ENCODE measurements around the gene ARVCF. TPM values are rescaled to one million over a fixed set of nuclear protein-coding genes. Genes with fewer than 3 reads are reported as not detected.

Gene ARVCF
- polyA plus RNA-seq, 3 donors = 17.3 to 30.7 (median 26.0) TPM

DNA sequence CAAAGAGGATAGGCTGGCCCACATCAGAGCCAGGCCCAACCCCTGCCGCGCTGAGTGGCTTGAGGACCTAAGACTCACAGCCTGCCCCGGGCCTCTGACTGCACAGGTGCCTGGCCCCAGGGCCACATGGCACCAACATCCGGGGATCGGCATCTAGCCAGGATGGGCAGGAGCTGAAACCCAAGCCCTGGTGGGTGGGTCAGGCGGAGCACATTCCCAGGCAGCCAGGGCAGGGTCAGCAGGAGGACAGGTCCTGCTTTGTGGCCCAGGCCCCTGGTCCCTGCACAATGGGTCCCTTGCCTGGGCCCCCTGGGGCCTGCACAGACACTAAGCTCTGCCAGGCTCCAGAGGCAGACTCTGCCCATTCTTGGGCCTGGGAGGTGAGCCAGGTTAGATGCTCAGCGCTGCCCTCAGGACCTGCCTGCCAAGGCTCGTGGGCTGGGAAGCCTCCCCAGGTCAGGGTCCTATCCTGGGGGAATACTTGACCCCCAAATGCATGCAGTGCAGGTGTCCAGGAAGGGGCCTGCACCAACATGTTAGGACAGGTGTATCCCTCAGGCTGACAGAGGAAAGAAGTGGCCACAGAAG, 33.5 kb downstream of the ARVCF start:
- no peak for DNase-seq (ENCODE audit: extremely low read depth in 1 of 11, low read depth in 9 of 11, low spot score in 4 of 11)

DNA sequence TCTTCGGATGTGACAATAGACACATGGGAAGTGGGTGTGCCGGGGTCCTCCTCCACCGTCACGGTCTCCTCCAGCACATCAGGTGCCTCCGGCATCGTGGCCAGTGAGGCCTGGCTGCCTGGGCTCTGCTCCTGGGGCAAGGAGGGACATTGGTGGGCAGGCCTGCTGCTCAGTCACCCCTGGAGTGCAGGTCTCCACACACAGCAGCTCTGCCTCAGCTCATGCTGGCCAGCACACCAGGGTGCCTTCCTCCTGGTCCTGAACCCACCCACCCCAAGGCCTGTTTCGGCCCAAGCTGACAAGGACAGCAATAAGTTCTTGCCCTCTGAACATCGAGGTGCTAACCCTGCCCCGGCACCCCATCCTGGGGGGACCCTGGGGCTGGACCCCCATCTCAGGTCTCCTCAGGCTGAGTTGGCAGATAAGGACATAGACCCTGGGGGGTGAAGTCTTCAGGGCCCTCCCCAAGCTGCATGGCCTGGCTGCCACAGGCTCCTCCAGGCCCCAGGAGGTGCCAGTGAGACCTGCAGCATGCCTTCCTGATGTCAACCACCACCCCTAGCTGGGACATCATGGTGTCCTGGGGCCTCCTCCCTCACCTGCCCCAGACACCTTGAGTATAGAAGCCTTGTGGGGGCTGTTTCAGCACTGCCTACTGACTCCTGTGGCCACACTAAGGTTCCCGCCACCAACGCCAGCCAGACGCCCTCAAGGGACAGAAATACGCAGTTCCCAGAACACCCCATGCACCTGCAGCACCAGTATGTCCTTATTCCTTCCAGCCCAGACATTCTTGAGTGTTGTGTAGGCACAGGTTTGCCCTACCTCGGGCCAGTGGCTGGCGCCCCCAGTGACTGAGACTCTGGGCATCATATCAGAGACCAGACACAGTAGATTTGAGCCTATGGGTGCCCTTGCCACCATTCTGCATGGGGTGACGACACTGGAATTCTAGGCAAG, 34.4 kb downstream of the ARVCF start:
- DNase-seq (ENCODE audit: extremely low read depth in 1 of 11, low read depth in 9 of 11, low spot score in 4 of 11) = no peak

DNA sequence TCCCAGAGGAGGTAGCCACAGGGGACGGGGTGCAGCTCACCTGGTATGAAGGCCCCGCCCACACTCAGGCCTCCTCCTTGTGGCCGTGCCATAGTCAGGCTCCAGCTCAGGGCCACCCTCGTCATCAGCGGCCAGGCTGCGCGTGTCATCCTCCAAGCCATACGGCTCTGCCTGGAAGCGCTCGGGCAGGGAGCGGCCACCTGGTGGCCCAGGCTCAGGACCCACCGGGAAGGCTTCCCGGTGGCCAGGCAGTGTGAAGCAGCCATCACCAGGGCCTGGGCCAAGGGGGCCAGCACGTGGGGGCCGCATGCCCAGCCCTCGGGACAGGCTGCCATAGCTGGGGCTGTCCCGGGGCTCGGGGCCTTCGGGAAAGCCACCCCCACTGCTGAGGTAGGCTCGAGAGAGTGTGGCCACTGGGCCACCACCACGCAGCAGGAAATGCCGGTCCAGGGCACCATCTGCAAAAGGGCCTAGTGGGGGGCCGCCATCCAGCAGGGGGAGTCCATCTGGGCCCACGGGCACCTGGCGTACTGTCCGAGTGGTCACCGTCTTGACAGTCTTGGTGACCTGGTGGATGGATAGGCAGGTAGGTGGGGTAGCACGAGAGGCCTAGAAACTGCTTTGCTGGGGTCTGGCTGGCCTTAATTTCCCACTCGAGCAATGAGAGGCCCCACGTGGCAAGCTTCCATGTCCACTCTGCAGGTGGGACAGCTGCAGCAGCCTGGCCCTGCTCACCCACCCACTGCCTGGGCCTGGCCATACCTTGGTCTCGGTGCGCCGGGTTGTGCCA, 35.3 kb downstream of the ARVCF start:
- DNase-seq (ENCODE audit: extremely low read depth in 1 of 11, low read depth in 9 of 11, low spot score in 4 of 11) = no peak

DNA sequence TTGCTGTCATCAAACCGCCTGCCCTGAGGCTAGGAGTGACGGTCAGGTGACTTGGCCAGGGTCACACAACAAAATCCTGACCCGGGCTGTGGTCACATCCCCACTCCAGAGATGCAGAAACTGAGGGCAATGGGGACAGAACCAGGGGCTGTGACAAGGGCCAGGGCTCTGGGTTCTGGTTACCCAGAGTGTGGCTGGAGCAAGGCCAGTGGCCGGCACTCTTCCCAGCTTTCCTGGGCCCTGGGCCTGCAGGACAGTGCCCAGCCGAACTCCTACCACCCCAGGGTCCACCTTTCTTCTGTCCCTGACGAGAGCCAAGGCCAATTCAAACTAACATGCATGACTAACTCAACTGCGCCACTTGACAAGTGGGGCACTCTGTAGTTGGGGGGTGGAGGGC, 35.9 kb downstream of the ARVCF start:
- no peak for DNase-seq (ENCODE audit: extremely low read depth in 1 of 11, low read depth in 9 of 11, low spot score in 4 of 11)

DNA sequence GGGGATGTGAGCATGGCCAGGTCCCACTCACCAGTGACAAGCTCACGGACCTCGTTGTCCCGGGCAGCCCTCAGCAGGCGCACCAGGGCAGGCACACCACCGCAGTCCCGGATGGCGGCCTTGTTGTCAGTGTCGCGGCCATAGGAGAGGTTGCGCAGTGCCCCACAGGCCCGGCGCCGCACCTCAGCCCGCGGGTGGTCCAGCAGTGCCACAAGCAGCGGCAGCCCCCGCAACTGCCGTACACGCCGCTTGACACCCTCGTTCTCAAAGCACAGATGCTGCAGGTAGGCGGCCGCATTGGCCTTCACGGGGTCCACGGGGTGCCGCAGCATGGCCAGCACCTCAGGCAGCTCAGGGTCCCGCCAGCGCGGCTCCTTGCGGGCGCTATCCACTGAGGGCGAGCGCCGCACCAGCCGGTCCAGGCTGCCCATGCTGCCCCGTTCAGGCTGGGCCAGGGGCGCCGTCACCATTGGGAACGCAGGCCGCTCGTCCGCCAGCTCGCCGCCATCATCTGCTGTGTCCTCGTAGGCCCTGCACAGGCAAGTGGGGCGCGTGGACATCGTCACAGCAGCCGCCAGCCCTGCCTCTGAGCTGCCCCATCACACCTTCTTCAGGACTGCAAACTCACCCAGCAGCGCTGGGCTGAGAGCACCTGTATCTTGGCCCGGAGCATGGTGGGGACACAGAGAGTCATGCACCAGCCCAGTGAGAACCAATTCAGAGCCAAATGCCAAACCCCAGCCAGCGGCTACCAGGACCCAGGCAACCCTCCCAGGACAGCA, 36.7 kb downstream of the ARVCF start:
- no peak for DNase-seq (ENCODE audit: extremely low read depth in 1 of 11, low read depth in 9 of 11, low spot score in 4 of 11)

DNA sequence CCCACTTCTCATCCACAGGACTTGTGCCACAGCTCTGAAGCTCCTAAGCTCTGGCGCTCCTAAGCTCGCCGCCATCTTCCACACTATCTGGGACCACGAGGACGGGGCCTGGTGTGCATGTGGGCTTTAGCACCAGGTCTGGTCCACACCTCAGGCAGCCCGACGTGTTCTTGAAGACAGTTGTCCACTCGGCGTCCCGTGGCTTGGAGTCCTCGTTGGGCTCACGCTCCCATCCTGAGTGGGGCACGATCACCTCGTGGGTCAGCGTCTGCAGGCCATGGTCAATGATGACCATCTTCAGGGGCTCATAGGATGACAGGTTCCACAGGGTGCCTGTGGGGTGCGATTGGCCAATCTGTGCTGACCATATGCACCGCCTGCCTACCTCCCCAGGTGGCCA, 37.9 kb downstream of the ARVCF start:
- no peak for DNase-seq (ENCODE audit: extremely low read depth in 1 of 11, low read depth in 9 of 11, low spot score in 4 of 11)

DNA sequence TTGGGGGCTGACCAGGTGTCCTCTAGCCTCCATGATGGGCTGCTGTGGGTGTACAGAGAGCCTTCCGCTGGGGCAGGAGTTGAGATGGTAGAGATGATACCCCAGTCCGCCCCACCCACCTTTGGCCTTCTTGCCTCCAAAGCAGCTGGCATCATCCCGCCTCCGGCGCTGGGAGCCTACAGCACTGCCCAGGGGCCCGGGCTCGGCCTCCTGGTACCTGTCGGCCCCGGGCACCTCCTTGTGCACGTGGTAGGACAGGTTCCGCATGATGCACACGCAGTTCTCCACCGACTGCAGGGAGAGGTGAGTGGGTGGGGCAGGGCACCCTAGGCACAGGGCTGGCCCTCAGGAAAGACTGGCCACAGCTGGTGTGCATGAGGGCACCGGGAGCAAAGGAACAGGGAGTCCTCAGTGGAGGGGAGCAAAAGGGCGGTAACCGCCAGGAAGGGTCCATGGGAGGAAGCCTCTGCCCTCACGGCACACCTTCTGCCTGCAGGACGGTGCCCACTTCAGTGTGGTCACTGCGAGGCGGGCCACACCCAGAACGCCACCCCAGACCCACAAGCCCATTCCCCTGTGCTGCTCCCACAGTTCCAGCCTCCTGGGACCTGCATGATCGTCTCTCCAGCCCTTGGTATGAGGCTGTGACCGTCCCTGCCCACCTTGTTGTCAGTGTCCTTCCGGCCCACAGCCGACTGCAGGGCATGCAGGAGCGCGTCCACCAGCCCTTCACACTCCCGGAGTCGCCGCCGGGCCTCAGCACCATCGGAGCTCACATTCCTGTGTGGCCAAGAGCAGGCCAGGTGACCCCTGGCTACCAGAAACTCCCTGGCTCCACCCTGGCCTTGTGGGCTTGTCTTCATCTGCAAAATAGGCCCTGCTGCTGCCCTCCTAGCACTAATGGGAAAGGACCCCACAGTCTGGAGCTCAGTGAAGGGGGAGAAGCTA, 39.1 kb downstream of the ARVCF start:
- no peak for DNase-seq (ENCODE audit: extremely low read depth in 1 of 11, low read depth in 9 of 11, low spot score in 4 of 11)

DNA sequence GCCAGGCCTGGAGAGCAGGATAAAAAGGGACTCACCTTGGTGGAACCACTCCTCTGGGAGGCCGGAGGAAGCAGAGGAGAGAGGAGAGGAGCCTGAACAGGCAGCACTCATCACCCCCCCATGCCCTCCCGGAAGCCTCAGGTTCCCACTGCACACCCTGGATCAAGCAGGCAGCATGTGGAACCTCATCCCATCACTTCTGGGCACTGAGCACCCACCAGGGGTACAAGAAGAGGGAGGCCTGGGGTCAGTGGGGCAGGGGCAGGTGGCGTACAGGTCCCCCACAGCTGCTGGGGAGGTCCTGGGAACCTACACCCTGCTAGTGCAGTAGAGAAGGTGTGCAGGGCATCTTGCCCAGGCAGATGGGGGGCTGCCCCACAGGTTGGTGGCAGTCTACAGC, 40.0 kb downstream of the ARVCF start:
- DNase-seq (ENCODE audit: extremely low read depth in 1 of 11, low read depth in 9 of 11, low spot score in 4 of 11) = no peak

DNA sequence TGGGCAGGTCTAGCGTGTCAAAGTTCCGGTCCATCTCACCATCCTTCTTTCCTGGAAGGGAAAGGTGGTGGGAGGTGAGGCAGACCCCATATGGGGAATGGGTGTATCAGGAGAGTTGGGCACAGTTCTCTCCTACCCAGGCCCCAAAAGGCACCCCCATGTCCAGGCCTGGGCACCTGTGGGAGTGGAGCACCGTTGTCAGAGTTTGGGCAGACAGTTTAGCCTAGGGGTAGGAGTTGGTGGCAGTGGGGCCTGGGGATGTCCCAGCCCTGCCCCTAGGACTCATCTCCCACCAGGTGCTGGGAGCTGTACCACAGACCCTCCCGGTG, 41.0 kb downstream of the ARVCF start:
- no peak for DNase-seq (ENCODE audit: extremely low read depth in 1 of 11, low read depth in 9 of 11, low spot score in 4 of 11)

DNA sequence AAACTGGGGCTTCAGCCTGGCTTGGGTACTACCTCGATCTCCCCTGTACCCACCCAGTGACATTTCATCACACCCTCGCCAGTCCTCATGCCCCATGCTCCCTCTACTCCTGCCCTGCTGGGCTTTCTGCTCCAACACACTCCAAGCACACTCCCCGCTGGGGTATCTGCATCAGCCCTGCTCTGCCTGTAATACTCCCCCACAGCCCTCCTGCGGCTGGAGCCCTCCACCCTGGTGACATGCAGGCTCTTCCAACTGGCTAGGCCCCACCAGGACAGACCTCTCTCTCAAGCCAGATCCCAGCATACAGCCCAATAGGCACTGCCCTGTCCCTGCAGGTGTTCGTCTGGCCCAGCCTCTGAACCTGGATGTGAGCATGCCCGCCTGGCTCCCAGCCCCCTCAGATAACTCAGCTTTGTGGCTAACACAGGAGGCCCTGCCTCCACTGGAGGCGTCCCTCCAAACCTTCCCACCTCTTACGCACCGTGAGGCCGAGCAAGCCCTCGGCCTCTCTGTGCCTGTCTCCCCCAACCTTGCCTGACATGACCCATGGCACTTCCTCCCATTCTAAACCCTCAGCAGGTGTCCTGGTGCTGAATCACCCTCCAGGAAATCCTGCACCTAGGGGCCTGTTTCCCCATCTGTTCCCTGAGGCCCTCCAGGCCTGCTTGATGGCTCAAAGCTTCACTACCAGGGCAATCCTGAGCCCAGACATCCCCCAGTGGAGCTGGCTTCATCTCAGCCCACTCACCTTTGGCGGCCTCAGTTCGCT, 41.5 kb downstream of the ARVCF start:
- DNase-seq (ENCODE audit: extremely low read depth in 1 of 11, low read depth in 9 of 11, low spot score in 4 of 11) = no peak

DNA sequence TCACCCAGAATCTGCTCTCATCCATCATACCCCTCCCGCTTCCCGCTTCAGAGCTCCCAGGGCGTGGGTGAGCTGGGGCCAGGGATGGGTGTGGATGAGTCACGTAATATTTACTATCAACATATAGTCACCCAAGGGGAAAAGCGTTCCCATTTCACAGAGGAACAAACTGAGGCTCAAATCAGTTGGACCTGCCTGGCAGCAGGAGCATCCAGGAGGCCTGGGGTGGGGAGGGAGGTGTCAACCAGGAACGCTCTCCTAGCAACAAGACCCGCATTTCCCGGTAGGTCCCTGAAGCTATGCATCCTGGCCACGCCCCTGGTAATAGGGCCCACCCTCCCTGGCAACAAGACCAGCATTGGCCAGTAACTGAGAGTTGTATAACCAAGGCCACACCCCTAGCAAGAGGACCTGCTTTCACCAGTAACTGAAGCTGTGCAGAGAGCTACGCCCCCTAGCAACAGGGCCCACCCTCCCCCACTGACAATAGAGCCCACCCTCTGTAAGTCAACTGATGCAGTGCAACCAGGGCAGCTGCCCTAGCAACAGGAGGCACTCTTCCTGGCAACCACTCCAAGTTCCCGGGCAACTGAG, 42.3 kb downstream of the ARVCF start:
- peak in 8 of 11 donors; percentile 41 to 78 (median 61) for DNase-seq (ENCODE audit: extremely low read depth in 1 of 11, low read depth in 9 of 11, low spot score in 4 of 11)

DNA sequence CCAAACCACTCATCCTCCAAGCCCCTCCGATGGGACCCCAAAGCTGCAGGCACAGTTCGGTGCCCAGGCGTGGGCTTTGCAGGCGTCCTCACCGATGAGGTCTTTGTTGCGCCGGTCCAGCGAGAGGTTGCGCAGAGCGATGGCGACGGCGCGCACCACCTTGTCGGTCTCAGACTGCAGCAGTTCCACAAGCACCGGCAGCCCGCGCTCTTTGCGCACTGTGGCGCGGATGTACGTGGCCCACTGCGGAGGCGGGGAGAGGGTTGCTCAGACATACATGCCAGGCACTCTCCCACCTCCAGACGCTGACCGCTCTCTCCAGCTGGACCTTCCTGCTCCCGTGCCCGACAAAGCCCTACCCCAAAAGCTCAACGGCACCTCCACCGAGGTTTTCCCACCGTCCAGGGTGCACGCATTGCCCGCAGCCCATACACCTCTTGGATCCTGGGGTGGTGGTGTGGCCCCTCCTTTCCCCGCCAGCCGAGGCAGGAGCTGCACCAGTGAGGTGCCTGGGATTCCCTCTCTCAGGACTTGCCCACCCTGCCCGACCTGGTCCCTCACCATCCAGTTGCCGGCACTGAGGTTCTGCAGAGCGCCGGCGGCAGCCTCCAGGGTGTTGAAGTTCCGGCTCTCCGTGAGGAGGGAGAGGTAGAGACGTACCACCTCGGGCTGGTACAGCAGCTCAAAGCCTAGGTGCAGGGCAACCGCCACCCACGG, 42.9 kb downstream of the ARVCF start:
- DNase-seq (ENCODE audit: extremely low read depth in 1 of 11, low read depth in 9 of 11, low spot score in 4 of 11) = no peak

DNA sequence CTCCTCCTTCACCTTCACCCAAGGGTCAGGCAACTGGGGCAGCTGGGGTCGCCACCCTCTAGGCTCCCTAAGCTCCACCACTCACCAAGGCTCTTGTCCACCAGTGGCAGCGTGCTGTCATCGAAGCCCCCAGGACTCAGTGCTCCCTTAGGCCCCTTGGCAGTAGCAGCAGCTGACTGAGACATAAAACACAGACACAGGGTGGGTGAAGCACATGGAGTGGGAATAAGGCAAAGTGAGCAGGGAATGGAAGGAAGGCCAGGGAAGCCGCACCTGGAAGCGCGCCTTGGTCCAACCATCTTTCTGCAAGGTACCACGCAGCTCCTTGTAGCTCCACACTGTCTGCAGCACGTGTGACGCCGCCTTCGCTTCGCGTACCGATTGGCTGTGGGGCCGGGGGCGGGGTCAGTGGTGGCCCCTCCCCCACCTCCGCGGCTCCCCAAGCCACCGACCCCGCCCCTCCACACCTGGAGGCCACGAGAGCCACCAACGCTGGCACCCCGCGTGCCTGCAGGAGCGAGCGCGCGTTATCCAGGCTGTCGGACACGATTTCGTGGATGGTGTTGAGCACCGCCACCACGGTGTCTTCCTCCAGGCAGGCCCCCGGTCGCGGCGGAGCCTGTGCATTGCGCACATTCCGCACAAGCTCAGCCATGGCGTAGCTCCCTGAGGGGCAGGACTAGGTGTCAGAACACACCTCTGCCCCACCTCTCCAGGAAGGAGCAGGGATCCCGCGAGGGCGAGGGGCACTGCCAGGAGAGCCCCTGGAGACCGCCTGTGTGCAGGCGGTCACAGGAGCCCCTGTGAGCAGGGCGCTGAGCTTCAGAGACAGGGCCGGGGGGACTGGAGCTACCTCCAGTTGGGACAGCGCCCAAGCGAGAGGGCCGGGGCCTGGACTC, 43.7 kb downstream of the ARVCF start:
- DNase-seq (ENCODE audit: extremely low read depth in 1 of 11, low read depth in 9 of 11, low spot score in 4 of 11) = no peak

DNA sequence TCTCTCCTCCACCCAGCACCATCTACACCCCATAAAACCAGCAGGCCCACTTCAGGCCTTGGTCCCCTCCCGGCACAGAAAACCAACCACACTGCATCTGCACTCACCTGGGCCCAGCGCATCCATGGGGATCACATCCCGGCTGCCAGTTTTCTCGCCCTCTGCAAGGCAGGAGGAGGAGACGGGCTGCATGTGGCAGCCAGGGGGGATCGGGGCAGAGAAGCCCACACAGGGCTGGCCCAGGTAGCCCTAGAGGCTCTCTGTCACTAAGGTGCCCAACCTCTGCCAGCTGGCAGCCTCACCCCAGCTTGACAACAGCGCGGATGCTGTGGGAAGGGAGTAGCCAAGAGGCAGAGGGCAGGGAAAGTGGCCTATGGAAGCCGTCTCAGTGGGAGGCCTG, 44.4 kb downstream of the ARVCF start:
- no peak for DNase-seq (ENCODE audit: extremely low read depth in 1 of 11, low read depth in 9 of 11, low spot score in 4 of 11)

DNA sequence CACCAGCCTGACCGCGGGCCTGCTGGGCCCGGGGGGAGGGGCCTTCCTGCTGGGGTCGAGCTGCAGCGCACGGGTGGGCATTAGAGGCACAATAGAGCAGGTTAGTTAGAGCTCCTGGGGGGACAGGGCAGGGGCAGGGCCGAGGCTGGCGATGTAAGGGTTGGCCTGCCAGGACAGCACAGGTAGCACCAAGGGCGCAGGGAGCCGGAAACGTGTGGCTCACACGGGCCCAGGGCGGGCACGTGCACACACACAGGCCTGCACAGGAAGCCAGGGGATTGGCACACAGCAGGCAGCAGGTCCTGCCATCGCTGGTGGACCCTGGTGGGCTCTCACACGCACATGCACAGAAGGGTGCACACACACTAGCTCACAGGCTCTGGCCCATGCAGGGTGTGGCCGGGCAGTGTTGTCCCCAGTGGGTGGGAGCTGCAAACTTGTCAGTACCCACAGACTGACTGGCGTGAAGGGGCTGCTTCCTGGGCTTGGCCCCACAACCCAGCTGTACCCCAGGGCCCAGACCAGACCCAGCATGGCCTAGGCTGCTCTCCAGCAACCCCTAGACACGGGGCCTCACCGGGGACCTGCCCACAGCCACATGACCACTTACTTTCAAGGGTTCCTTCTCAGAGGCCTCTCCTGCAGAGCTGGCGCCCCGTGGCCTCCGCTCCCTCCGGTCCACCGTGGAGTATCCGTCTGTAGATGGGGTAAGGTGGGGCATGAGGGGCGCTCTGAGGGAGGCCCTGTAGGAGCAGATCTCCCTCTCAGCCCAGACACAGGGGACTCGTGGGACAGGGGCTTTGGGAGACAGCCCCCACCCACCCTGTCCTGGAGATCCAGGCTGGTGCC, 45.1 kb downstream of the ARVCF start:
- DNase-seq (ENCODE audit: extremely low read depth in 1 of 11, low read depth in 9 of 11, low spot score in 4 of 11) = no peak
